A549 (cell line): Measurements from ENCODE around the gene ARID1B. TPM values are rescaled to one million over a fixed set of nuclear protein-coding genes. Genes with fewer than 3 reads are reported as not detected.

Experiments
- ATAC-seq, 2 experiments: fragments of 200-7000 bp in 1 of 2; fragments of >200 bp in 1 of 2; cut with Nextera tagmentation in 1 of 2; cut with Tn5 transposase in 1 of 2; 3 replicates each; pipeline versions ENCODE4 v1.8.0 to v1.9.1; 2018 to 2020; ENCODE audit warnings: mild to moderate bottlenecking in 1 of 2, moderate library complexity in 1 of 2
- CTCF ChIA-PET: fragments of 300-600 bp; sonication (Branson Sonifier 250); formaldehyde crosslinking; extraction: SDS; loops from one replicate; lab custom pipeline; 2021; ENCODE audit warnings: antibody characterized with exemption, inconsistent platforms; lab: Yijun Ruan, JAX
- POLR2A ChIA-PET: fragments of 350-600 bp; formaldehyde crosslinking; extraction: SDS; loops from one replicate; lab custom pipeline; 2021; ENCODE audit warnings: antibody characterized with exemption, inconsistent platforms; lab: Yijun Ruan, JAX
- DNase-seq, 2 experiments: peaks; one replicate each; pipeline versions ENCODE4 v3.0.0 to v3.0.0-alpha.2; 2011 to 2016; ENCODE audit warnings: low read depth in 1 of 2, low spot score in 1 of 2
- FAIRE-seq: peaks from 2 replicates; lab custom pipeline; 2011; peaks lifted over from hg19 to GRCh38; lab: Jason Lieb, UNC
- H3K27ac ChIP-seq, 2 experiments: fragments of >200 bp; sonication (Bioruptor Twin); formaldehyde crosslinking; 3 replicates each; pipeline ENCODE4 v1.5.1; 2016 to 2017
- H3K4me1 ChIP-seq: fragments of >200 bp; sonication (Bioruptor Twin); formaldehyde crosslinking; 3 replicates; pipeline ENCODE4 v1.6.1; 2016
- H3K4me2 ChIP-seq: fragments of >200 bp; sonication (Bioruptor Twin); formaldehyde crosslinking; 3 replicates; pipeline ENCODE4 v1.6.1; 2016
- H3K4me3 ChIP-seq: fragments of >200 bp; sonication (Bioruptor Twin); formaldehyde crosslinking; 3 replicates; pipeline ENCODE4 v1.5.1; 2016
- H3K9me3 ChIP-seq: fragments of >200 bp; sonication (Bioruptor Twin); formaldehyde crosslinking; 3 replicates; pipeline ENCODE4 v1.6.1; 2016
- BHLHE40 ChIP-seq: IDR thresholded peaks from 2 replicates; pipeline ENCODE4 v1.6.1; 2012; ENCODE audit warnings: low read depth, low read length, inconsistent platforms
- CBX2 ChIP-seq: fragments of 200-600 bp; sonication (generic); IDR thresholded peaks from 2 replicates; pipeline ENCODE4 v1.6.1; 2016; ENCODE audit warnings: low read depth, mild to moderate bottlenecking, borderline replicate concordance
- CBX8 ChIP-seq: fragments of 200-600 bp; sonication (generic); IDR thresholded peaks from 2 replicates; pipeline ENCODE4 v1.6.1; 2016
- CHD2 ChIP-seq: fragments of 150-350 bp; IDR thresholded peaks from 2 replicates; pipeline ENCODE4 v1.6.1; 2014; ENCODE audit warnings: low read length; ENCODE audit not compliant: partially characterized antibody
- CHD4 ChIP-seq: fragments of 200-600 bp; sonication (generic); IDR thresholded peaks from 2 replicates; pipeline ENCODE4 v1.6.1; 2016; ENCODE audit warnings: antibody characterized with exemption, mild to moderate bottlenecking, borderline replicate concordance
- EHMT2 ChIP-seq: fragments of 200-600 bp; sonication (generic); IDR thresholded peaks from 2 replicates; pipeline ENCODE4 v1.6.1; 2016; ENCODE audit warnings: antibody characterized with exemption, low read depth, mild to moderate bottlenecking, moderate library complexity
- EP300 ChIP-seq, 2 experiments: fragments of >200 bp; sonication (Bioruptor Twin); formaldehyde crosslinking; IDR thresholded peaks; 2 replicates in 1 of 2; 3 replicates in 1 of 2; pipeline ENCODE4 v1.6.1; 2016 to 2017
- ESRRA ChIP-seq: fragments of 150-350 bp; IDR thresholded peaks from 2 replicates; pipeline ENCODE4 v1.6.1; 2014; ENCODE audit warnings: mild to moderate bottlenecking, low read length, borderline replicate concordance
- FOSB ChIP-seq: fragments of 250-450 bp; sonication (Bioruptor Pico); IDR thresholded peaks from 2 replicates; pipeline ENCODE4 v1.5.0; 2020; ENCODE audit warnings: mild to moderate bottlenecking, moderate library complexity
- FOXS1 ChIP-seq: fragments of 250-450 bp; sonication (Bioruptor Pico); IDR thresholded peaks from 2 replicates; pipeline ENCODE4 v1.5.0; 2020; ENCODE audit warnings: mild to moderate bottlenecking, moderate library complexity
- GATA3 ChIP-seq: IDR thresholded peaks from 2 replicates; pipeline ENCODE4 v1.6.1; 2012; ENCODE audit warnings: borderline replicate concordance
- HEYL ChIP-seq: fragments of 250-450 bp; sonication (Bioruptor Pico); IDR thresholded peaks from 2 replicates; pipeline ENCODE4 v1.8.0; 2021; ENCODE audit warnings: mild to moderate bottlenecking, moderate library complexity
- HOXB13 ChIP-seq: fragments of 250-450 bp; sonication (Bioruptor Pico); IDR thresholded peaks from 2 replicates; pipeline ENCODE4 v1.5.0; 2020; ENCODE audit warnings: low read depth, mild to moderate bottlenecking, moderate library complexity
- JUNB ChIP-seq: fragments of >200 bp; sonication (Bioruptor Twin); formaldehyde crosslinking; IDR thresholded peaks from 2 replicates; pipeline ENCODE4 v1.6.1; 2016
- KDM1A ChIP-seq: fragments of 200-600 bp; sonication (generic); IDR thresholded peaks from 2 replicates; pipeline ENCODE4 v1.6.1; 2016; ENCODE audit warnings: low read depth, mild to moderate bottlenecking
- KDM5A ChIP-seq: fragments of 200-600 bp; sonication (generic); IDR thresholded peaks from 2 replicates; pipeline ENCODE4 v1.6.1; 2016; ENCODE audit warnings: antibody characterized with exemption, mild to moderate bottlenecking
- MAFK ChIP-seq: fragments of 450-650 bp; IDR thresholded peaks from 2 replicates; pipeline ENCODE4 v1.6.1; 2014; ENCODE audit not compliant: partially characterized antibody
- MAX ChIP-seq: IDR thresholded peaks from 2 replicates; pipeline ENCODE4 v1.6.1; 2012
- MAZ ChIP-seq: fragments of 150-350 bp; IDR thresholded peaks from 2 replicates; pipeline ENCODE4 v1.6.1; 2014; ENCODE audit warnings: antibody characterized with exemption, low read depth, low read length, borderline replicate concordance
- MYC ChIP-seq: IDR thresholded peaks from 2 replicates; pipeline ENCODE4 v1.6.1; 2012; ENCODE audit warnings: mild to moderate bottlenecking, inconsistent platforms, low read length, improper control_type of control experiment, borderline replicate concordance
- NR3C1 ChIP-seq: fragments of >200 bp; sonication (Bioruptor Twin); formaldehyde crosslinking; IDR thresholded peaks from 3 replicates; pipeline ENCODE4 v1.6.1; 2017
- PHF8 ChIP-seq: fragments of 200-600 bp; sonication (generic); IDR thresholded peaks from 2 replicates; pipeline ENCODE4 v1.6.1; 2016; ENCODE audit warnings: low read depth, mild to moderate bottlenecking, antibody characterized with exemption, moderate library complexity, borderline replicate concordance
- POLR2A ChIP-seq: IDR thresholded peaks from 2 replicates; pipeline ENCODE4 v1.6.1; 2012; ENCODE audit warnings: mild to moderate bottlenecking, low read length
- POLR2AphosphoS2 ChIP-seq: conservative IDR thresholded peaks from 2 replicates; pipeline ENCODE4 v1.6.1; 2012; ENCODE audit warnings: low read length, improper control_type of control experiment, inconsistent platforms
- RCOR1 ChIP-seq: fragments of 150-350 bp; IDR thresholded peaks from 2 replicates; pipeline ENCODE4 v1.6.1; 2014; ENCODE audit warnings: antibody characterized with exemption, low read length, low read depth
- RFX5 ChIP-seq: fragments of 450-650 bp; IDR thresholded peaks from 2 replicates; pipeline ENCODE4 v1.7.1; 2014; ENCODE audit warnings: antibody characterized with exemption, mild to moderate bottlenecking, moderate library complexity
- SMC3 ChIP-seq: fragments of >200 bp; sonication (Bioruptor Twin); formaldehyde crosslinking; IDR thresholded peaks from 3 replicates; pipeline ENCODE4 v1.6.1; 2018; ENCODE audit warnings: inconsistent platforms
- SREBF2 ChIP-seq: fragments of 450-650 bp; IDR thresholded peaks from 2 replicates; pipeline ENCODE4 v1.6.1; 2014; ENCODE audit warnings: mild to moderate bottlenecking, moderate library complexity
- TP53 ChIP-seq: fragments of 250-450 bp; sonication (Bioruptor Pico); IDR thresholded peaks from 2 replicates; pipeline ENCODE4 v1.5.0; 2021; ENCODE audit warnings: mild to moderate bottlenecking, moderate library complexity
- WGBS: methylation state at CpG from one replicate; pipeline ENCODE4 v1.1.6; 2017; ENCODE audit errors: missing lambda C conversion rate; 5-methylcytosine and 5-hydroxymethylcytosine counted together
- polyA plus RNA-seq, 4 experiments: library from polyadenylated mRNA; depleted of rRNA in 3 of 4; stranded (reverse); fragments of >200 nt; fragmentation: RNase III in 1 of 4; extraction: RNeasy Plus Mini Kit Qiagen cat#74134 plus additional on column Dnase treatment in 1 of 4; gene quantifications; 2 replicates in 3 of 4; 3 replicates in 1 of 4; pipeline ENCODE4 v1.2.3, GENCODE V29; 2011 to 2017
- TF ChIP-seq, protein P1 (sequence below): fragments of 250-450 bp; sonication (Bioruptor Pico); IDR thresholded peaks from 2 replicates; pipeline ENCODE4 v1.5.0; 2021; ENCODE audit warnings: mild to moderate bottlenecking, moderate library complexity, borderline replicate concordance

ARID1B gene
- polyA plus RNA-seq, 2 of the 4 experiments (the other 2 are of a cell fraction) = 13.5 to 16.3 TPM

DNA sequence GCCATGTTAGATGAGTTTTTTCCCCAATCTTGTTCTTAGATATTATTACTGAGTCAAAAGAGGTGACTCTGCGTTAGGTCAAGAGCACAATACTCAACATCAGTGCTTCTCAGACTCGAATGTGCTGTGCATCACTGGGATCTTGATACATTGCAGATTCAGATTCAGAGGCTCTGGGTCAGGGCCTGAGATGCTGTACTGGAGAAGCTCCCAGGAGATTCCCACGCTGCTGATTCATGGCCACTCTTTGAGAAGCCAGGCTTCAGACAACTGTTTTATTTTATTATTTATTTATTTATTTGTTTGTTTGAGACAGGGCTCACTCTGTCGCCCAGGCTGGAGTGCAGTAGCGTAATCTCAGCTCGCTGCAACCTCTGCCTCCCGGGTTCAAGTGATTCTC lies 41.4 kb upstream of the ARID1B start:
- peaks cover 8% of the 10 kb centered on the region for H3K9me3 ChIP-seq
- 80% methylated on average over 7 of the region's 7 CpGs for WGBS
- ChIA-PET CTCF (no interaction called here), POLR2A (no interaction called here)
- H3K4me2 ChIP-seq = no peak overlapping the region
- H3K4me3 ChIP-seq = no peak overlapping the region
- peaks cover 3% of the 10 kb centered on the region; the same call in 1 of the 3 replicates for H3K4me1 ChIP-seq
- no peak for DNase-seq
- no peak for TF ChIP-seq POLR2A
- FAIRE-seq = no peak
- no peak for ATAC-seq
- no peak overlapping the region for H3K27ac ChIP-seq

DNA sequence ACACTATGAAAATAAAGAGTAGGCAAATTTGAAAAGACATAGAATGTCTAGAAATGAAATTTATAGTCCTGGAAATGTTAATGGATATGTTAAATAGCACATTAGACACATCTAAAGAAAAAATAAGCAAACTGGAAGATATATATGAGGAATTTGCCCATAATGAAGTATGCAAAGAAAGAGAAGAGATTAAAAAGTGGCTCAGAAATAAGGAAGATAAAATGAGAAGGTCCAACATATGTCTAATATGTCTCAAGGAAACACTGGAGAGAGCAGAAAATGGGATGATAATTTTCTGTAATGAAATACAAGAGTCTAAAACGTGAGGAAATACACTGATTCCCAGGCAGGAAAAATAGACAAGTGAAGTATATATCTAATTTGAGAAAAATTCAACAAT lies 36.6 kb upstream of the ARID1B start:
- H3K4me1 ChIP-seq = no peaks in the 10 kb centered on the region
- H3K9me3 ChIP-seq = peaks cover 16% of the 10 kb centered on the region
- H3K4me2 ChIP-seq = no peak overlapping the region
- ChIA-PET CTCF (no interaction called here), POLR2A (no interaction called here)
- no peak for FAIRE-seq
- H3K4me3 ChIP-seq = no peak overlapping the region
- TF ChIP-seq FOXS1 (CRISPR knock-in tag) (no peak), EHMT2 (no peak), CHD2 (no peak), MYC (no peak), HEYL (CRISPR knock-in tag) (no peak), TP53 (CRISPR knock-in tag) (no peak), SMC3 (no peak), KDM5A (no peak), NR3C1 (no peak), KDM1A (no peak), MAZ (no peak), RFX5 (no peak), BHLHE40 (no peak), JUNB (no peak), CBX2 (no peak), FOSB (no peak), ESRRA (no peak)
- TF ChIP-seq, protein P1, sequence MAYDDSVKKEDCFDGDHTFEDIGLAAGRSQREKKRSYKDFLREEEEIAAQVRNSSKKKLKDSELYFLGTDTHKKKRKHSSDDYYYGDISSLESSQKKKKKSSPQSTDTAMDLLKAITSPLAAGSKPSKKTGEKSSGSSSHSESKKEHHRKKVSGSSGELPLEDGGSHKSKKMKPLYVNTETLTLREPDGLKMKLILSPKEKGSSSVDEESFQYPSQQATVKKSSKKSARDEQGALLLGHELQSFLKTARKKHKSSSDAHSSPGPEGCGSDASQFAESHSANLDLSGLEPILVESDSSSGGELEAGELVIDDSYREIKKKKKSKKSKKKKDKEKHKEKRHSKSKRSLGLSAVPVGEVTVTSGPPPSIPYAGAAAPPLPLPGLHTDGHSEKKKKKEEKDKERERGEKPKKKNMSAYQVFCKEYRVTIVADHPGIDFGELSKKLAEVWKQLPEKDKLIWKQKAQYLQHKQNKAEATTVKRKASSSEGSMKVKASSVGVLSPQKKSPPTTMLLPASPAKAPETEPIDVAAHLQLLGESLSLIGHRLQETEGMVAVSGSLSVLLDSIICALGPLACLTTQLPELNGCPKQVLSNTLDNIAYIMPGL = no peak
- no peak for DNase-seq
- ATAC-seq = no peak
- WGBS = 3% methylated on average over 1 of the region's 1 CpG
- no peak overlapping the region for H3K27ac ChIP-seq

DNA sequence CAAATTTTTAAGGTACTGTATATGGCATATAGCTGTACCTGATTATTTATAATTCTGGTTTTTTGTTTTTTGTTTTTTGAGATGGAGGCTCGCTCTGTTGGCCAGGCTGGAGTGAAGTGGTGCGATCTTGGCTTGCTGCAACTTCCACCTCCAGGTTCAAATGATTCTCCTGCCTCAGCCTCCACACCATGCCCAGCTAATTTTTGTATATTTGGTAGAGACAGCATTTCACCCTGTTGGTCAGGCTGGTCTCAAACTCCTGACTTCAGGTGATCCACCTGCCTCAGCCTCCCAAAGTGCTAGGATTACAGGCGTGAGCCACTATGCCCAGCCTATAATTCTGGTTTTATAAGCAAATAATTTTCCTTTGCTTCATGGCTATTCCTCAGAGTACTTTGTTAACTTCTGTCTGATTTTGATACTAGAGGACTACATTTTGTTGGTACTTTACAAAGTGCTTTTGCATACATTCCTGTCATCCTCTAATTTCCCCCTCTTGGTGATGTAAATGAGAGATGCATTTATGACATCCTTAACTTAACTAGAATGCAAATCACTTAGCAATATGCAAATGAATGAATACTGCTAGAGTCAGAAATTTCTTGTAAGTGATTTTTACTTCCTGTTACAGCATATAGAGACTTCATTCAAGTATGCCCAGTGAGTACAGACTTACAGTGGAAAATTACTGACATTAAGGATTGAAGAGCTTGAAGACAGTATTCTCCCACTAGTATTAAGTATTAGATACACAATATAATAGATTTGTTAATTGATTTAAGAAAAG lies 35.7 kb upstream of the ARID1B start:
- CTCF ChIA-PET = no interaction called here
- no peak overlapping the region for H3K4me2 ChIP-seq
- DNase-seq = no peak
- 76% methylated on average over 3 of the region's 3 CpGs for WGBS
- POLR2A ChIA-PET = no interaction called here
- no peaks in the 10 kb centered on the region for H3K4me1 ChIP-seq
- H3K9me3 ChIP-seq = peaks cover 16% of the 10 kb centered on the region
- TF ChIP-seq MAZ = no peak
- no peak for TF ChIP-seq POLR2AphosphoS2
- no peak for TF ChIP-seq KDM5A
- no peak for TF ChIP-seq RCOR1
- no peak for TF ChIP-seq CBX8
- TF ChIP-seq PHF8 = no peak
- TF ChIP-seq BHLHE40 = no peak
- TF ChIP-seq EP300 (IDR thresholded peaks at IDR 0.05) = no peak
- TF ChIP-seq HOXB13 (CRISPR knock-in tag) = no peak
- TF ChIP-seq MAX = no peak
- TF ChIP-seq GATA3 = no peak
- TF ChIP-seq MAFK = no peak
- no peak for TF ChIP-seq SREBF2
- no peak for TF ChIP-seq CHD4
- TF ChIP-seq, all 56 proteins: peak for 0
- FAIRE-seq = no peak
- no peak overlapping the region for H3K4me3 ChIP-seq
- no peak for ATAC-seq
- no peak overlapping the region for H3K27ac ChIP-seq
